ENCODE data around the gene SDC3. TPM values are rescaled to one million over a fixed set of nuclear protein-coding genes. Genes with fewer than 3 reads are reported as not detected.

Gene SDC3
- total RNA-seq, 1 donor from 2014 or later = 51.9 TPM

- no peak overlapping the region for H3K4me3 ChIP-seq
- DNase-seq (ENCODE audit: low spot score in 2 of 2) = no peak
- H3K27ac ChIP-seq = no peak overlapping the region
- no peaks in the 10 kb centered on the region for H3K27me3 ChIP-seq
- intact Hi-C loops (cut with DNase I) = no loop called here
- no peaks in the 10 kb centered on the region for H3K36me3 ChIP-seq
- no peaks in the 10 kb centered on the region for H3K4me1 ChIP-seq
- TF ChIP-seq CTCF (IDR thresholded peaks at IDR 0.05) = no peak
- no peaks in the 10 kb centered on the region for H3K9me3 ChIP-seq
Measured at GRCh38 chr1:30842697-30843354, 65.7 kb downstream of the SDC3 start.

GRCh38 chr1:30840904-30841598 lies 67.5 kb downstream of the SDC3 start:
- peak in 1 of 2 donors; percentile 67 for DNase-seq (ENCODE audit: low spot score in 2 of 2)
- no peak for TF ChIP-seq CTCF (IDR thresholded peaks at IDR 0.05)

GRCh38 chr1:30839827-30840359 lies 68.7 kb downstream of the SDC3 start:
- TF ChIP-seq CTCF (IDR thresholded peaks at IDR 0.05) = no peak
- Histone ChIP-seq H3K27me3 (no peaks in the 10 kb centered on the region), H3K4me1 (no peaks in the 10 kb centered on the region), H3K36me3 (no peaks in the 10 kb centered on the region), H3K27ac (no peak overlapping the region), H3K9me3 (no peaks in the 10 kb centered on the region), H3K4me3 (no peak overlapping the region)
- no peak for DNase-seq (ENCODE audit: low spot score in 2 of 2)
- intact Hi-C loops (cut with DNase I) = no loop called here

More at GRCh38 chr1:30840904-30841598, 67.5 kb downstream of the SDC3 start:
- H3K4me3 ChIP-seq = no peak overlapping the region
- H3K36me3 ChIP-seq = no peaks in the 10 kb centered on the region
- intact Hi-C loops (cut with DNase I) = no loop called here
- no peaks in the 10 kb centered on the region for H3K27me3 ChIP-seq
- H3K4me1 ChIP-seq = no peaks in the 10 kb centered on the region
- H3K9me3 ChIP-seq = no peaks in the 10 kb centered on the region
- H3K27ac ChIP-seq = no peak overlapping the region

GRCh38 chr1:30838996-30839395 lies 69.6 kb downstream of the SDC3 start:
- no peaks in the 10 kb centered on the region for H3K27me3 ChIP-seq
- no peaks in the 10 kb centered on the region for H3K9me3 ChIP-seq
- no peak for TF ChIP-seq CTCF (IDR thresholded peaks at IDR 0.05)
- H3K4me1 ChIP-seq = no peaks in the 10 kb centered on the region
- H3K36me3 ChIP-seq = no peaks in the 10 kb centered on the region
- H3K27ac ChIP-seq = no peak overlapping the region
- H3K4me3 ChIP-seq = no peak overlapping the region
- DNase-seq (ENCODE audit: low spot score in 2 of 2) = no peak
- intact Hi-C loops (cut with DNase I) = no loop called here

GRCh38 chr1:30837653-30838052 lies 70.9 kb downstream of the SDC3 start:
- intact Hi-C loops (cut with DNase I) = no loop called here
- TF ChIP-seq CTCF (IDR thresholded peaks at IDR 0.05) = no peak
- Histone ChIP-seq H3K27me3 (no peaks in the 10 kb centered on the region), H3K9me3 (no peaks in the 10 kb centered on the region), H3K27ac (no peak overlapping the region), H3K36me3 (no peaks in the 10 kb centered on the region), H3K4me1 (no peaks in the 10 kb centered on the region), H3K4me3 (no peak overlapping the region)
- no peak for DNase-seq (ENCODE audit: low spot score in 2 of 2)

Measured in ascending aorta (tissue), 2 donors.